GM21825 (cell line): ENCODE measurements around the gene BCKDK.
"Not testable (repeated sequence)": the region's sequence is repeated elsewhere in the genome, so short reads cannot be mapped to it uniquely, and the experiment has no call there.

Source experiments
- ATAC-seq: cut with Tn5 transposase; IDR thresholded peaks from one replicate; pipeline ENCODE4 v1.9.1; 2021; ENCODE audit warnings: mild to moderate bottlenecking, moderate library complexity; ENCODE audit not compliant: unreplicated experiment

Gene BCKDK

DNA sequence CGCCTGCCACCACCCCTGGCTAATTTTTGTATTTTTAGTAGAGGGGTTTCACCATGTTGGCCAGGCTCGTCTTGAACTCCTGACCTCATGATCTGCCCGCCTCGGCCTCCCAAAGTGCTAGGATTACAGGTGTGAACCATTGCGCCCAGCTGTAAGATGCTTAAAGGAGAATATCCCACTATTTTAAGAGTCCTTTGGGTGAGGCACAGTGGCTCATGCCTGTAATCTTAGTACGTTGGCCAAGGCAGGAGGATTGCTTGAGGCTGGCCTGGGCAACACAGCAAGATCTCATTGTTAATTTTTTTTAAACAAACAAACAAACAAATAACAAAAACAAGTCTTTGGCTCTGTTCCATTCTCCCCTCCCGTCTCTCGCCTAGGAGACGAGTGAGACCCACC is 32.9 kb downstream of the BCKDK start:
- ATAC-seq: not testable (repeated sequence)

DNA sequence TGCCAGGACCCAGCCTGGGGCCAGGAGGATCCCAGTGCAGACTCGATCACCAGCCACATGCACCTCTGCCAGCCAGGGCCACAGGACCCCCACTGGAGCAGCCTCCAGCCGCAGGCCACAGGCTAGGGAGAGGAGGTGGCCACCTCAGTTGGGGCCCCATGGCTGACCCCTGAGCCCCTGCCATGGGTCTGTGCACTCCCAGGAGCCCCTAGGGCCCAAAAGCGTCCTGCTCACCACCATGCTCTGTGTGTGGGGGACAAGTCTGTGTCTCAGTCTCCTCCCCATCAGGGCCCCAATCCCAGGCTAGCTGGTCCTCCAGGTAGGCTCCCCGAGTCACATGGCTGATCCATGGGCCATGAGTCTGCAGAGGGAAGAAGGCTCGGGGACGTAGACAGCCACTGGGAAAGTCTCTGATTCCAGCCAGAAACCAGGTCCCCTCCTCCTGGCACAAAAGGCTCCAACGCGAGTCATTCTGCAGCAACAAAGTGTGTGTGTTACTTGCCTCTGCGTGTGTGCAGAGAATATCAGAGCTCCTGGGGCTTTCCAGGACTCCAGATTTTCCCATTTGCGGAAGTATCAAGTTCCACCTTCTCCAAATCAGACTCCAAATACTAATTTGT is 33.4 kb downstream of the BCKDK start:
- ATAC-seq: peak; percentile 2

DNA sequence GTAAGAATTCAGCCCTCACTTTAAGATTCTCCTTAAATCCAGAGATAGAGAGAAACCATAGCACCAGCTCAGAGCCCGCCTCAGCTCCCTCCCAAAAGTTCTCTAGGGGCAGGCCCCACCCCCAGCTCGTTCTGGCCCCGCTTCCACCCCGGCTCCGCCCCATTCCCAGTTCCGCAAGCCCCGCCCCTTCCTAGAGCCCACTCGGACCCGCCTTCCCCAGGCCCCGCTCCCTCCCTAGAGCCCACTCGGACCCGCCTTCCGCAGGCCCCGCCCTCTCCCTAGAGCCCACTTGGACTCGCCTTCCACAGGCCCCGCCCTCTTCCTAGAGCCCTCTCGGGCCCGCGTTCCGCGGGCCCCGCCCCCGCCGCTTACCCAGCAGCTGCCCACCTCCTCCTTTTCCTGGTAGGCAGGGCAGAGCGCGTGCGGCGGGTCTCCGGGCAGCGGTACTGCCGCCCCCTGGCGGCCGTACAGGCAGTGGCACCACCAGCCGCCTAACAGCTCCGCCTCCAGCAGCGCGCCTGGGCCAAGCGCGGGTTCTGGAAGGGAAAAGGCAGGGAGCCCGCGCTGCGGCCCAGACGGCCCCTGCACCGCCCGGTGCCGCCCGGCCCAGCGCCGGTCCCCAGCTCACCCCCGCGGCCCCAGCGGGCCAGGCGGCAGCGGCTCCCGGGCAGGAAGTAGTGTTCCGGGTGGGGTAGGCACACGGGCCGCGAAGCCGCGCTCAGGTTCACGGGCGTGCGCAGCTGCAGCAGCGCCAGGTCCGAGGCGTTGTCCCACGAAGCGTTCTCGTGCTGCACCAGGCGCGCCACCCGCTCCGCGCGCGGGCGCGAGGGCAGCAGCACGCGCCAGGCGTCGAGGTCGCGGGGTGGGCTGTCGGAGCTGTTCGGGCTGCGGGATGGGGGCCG is 34.2 kb downstream of the BCKDK start:
- peak; percentile 86 for ATAC-seq

DNA sequence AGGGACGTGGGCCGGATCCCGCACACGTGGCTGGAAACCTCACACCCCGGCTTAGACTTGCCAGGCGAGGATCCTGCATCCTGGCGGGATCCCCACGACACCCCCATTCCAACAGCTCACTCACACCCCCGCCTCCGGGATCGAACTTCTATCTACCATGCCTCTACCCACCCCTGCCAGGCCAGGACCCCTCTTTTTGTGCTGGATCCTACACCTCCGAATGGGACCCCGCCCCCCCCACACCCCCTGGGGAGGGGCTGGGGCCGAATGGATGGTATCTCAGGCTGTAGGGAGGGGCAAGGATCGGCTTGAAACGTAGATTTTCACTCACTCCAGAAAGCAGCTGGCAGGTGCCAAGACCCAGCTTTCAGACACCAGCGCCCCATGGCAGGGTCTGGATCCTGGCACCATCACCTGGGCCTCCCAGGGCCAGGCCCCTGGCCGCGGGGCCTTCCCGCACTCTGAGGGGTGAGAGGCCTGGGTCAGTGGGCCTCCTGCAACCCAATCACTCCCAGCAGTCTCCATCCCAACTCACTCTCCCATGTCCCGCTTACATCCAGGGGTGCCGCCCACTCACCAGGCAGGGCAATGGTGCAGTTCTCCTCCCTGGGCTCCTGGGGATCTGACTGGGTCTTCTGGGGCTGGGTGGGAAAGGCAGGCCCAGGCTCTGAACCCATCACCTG is 35.0 kb downstream of the BCKDK start:
- no peak for ATAC-seq

DNA sequence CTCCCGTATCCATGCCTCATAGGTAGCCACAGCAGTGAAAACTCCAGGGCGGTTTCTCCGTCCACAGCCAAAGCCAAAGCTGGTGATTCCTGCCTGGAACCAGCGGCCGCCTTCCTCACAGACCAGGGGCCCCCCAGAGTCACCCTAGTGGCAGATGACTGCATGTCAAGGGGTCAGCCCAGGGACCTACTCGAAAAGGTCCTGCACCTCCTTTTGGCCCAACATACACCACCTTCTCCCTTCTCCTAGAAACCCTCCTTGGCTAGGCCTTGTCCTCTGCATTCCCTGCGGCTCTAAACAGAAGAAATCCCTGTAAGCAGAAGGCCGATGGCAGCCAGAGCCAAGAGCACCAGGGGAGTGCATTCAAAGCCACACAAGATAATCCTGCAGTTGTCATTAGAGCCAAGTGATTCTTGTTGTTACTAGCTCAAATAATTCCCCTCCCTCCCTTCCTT is 35.5 kb downstream of the BCKDK start:
- ATAC-seq: no peak

DNA sequence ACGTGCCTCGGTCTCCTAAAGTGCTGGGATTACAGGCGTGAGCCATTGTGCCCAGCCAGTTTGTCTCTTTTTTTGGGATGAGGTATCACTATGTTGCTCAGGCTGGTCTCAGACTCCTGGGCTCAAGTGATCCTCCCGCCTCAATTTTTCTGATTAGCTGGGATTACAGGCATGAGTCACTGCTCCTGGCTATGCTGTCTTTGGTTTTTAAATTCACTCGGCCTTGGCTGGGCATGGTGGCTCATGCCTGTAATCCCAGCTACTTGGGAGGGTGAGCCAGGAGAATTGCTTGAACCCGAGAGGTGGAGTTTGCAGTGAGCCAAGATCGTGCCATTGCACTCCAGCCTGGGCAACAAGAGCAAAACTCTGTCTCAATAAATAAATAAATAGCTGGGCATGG is 36.2 kb downstream of the BCKDK start:
- ATAC-seq: not testable (repeated sequence)

DNA sequence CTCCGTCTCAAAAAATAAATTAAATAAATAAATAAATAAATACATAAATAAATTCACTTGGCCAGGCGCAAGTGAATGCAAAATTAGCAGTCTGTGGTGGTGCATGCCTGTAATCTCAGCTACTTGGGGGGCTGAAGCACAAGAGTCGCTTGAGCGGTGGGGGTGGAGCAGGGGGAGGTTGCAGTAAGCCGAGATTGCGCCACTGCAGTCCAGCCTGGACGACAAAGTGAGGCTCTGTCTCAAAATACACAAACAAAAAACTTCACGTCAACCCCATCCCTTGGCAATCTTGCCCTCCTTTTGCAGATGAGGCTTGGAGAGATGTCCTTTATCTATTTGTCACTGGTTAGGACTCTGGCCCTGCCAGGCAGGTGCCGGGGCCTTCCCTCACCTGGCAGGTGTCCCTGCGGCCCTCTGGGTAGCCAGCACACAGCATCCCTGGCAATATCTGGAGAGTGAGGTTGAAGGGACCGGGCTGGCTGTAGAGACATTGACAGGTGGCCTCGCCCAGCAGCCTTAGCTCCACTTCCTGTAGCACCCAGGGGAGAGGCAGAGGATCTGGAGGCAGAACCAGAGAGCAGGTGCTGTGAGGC is 37.3 kb downstream of the BCKDK start:
- ATAC-seq: no peak

DNA sequence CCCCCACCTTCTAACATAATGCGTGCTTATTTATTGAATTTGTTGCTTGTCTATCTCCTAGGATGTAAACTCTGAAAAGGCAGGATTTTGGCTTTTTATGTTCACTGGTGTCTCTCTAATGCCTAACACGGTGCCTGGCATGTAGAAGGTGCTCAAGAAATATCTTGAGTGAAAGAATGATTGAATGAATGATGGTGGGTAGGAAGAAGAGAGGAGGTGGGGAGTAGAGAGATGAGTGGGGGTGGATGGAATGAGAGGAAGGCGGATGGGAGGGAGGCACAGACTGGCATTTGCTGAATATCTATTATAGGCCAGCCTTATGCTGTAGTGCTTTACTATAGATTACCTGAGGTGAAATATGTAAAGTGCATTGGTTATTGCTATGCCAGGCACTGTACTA is 39.4 kb downstream of the BCKDK start:
- ATAC-seq: no peak

DNA sequence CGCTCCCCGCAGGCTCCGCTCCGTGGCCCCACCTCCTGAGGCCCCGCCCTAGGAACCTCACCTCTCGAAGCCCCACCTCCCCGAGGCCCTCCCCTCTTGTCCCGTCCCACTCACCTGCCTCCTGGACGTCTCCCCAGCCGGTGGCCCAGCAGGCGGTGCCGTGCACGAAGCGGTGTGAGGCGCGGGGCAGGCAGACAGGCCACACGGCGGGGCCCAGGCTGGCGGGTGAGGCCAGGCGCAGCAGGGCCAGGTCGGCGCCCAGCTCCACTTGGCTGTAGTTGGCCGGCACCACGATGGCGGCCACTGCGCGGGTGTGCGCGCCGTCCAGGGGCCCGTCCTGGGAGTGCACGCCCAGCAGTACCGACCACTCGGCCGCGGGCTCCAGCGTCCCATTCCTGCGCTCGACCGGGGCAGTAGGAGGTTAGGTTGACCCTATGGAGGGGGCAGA is 40.1 kb downstream of the BCKDK start:
- ATAC-seq: no peak

DNA sequence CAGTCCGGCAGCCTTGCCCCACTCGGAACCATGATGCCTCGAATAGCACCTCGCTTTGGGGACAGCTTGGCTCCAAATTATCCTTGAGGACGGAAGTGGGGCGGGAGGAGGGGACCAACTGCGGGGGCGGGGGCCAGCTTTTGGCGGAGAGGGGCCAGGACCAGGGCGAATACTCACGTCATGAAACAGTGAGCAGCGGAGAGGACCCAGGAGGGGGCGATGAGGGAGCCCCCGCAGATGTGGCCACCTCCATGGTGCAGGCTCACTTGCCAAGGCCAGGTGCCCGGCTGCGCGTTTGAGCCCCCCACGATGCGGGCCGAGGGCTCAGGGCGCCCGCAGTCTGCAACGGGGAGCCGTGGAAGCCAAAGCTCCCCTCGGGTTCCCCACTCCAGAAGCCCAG is 40.7 kb downstream of the BCKDK start:
- ATAC-seq: no peak

DNA sequence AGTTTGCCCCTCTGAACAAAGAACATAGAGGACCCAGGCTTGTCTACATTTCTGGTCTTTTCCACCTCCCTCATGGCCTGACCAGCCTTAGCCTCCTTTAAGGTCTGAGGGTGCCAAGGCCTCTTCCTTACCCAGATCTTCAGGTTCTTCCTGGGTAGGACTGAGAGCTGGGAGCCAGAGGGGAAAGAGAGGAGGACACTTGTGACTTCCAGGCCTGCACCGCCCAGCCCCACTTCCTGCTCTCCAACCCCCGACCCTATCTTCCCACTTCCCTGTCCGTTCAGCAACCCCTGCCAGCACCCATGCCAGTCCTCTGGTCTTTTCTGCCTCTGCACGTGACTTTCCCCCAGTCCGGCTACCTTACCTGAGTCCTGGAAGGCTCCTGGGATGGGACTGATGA is 41.1 kb downstream of the BCKDK start:
- ATAC-seq: no peak

DNA sequence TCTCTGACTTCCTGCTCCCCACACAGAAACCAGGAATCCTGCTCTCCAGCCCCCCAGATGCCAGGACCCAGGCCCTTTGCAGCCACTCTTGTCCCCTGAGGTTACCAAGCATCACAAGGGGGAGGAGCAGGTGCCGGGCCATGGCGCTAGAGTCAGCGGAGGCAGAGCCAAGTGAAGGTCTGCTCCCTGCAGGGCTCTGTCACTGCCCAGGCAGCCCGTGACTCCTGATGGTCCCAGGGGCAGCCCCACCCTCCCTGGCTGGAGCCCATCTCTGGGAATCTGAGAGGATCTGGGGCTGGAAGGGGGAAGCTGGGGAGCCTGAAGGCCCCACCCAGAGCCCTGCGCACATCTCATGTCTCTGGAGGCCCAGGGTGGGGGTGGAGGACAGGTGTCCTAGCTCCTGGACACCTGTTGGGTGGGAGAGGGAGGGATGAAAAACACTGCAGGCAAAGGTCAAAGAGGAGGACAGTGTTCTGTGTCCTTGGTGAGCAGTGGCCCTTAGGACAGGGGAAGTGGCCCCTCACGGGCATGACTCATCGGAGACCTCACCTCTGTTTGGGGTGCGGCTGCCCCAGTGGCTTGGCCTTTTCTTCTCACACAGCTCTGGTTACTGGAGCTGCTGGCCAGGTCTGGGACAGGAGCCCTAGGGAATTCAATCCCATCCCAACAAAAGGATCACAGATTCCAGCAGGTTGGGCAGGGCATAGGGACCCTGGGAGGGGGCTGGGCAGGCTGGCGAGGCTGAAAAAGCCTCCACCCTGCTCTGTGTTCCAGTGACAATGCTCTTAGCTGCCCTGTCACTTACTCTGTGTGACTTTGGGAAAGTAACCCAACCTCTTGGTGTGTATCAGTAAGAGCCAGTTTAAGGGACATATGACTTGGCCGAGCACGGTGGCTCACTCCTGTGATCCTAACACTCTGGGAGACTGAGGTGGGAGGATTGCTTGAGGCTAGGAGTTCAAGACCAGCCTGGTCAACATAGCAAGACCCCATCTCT is 42.0 kb downstream of the BCKDK start, which contains the start of gene PRSS36:
Gene PRSS36 (minus strand): TSS at position 173 of the 997 bp plus-strand sequence. CDS start 31 bp downstream, at position 142.
- ATAC-seq: no peak

DNA sequence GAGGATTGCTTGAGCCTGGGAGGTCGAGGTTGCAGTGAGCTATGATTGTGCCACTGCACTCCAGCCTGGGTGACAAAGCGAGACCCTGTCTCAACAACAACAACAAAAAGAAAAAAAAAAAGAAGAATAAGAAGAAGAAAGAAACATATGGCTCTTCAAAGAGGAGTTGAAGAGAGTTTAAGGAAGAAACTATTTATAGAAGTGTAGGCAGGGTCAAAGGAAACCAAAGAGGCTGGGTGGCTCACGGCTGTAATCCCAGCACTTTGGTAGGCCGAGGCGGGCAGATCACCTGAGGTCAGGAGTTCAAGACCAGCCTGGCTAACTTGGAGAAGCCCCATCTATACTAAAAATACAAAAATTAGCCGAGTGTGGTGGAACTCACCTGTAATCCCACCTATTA is 42.8 kb downstream of the BCKDK start:
- ATAC-seq: not testable (repeated sequence)

DNA sequence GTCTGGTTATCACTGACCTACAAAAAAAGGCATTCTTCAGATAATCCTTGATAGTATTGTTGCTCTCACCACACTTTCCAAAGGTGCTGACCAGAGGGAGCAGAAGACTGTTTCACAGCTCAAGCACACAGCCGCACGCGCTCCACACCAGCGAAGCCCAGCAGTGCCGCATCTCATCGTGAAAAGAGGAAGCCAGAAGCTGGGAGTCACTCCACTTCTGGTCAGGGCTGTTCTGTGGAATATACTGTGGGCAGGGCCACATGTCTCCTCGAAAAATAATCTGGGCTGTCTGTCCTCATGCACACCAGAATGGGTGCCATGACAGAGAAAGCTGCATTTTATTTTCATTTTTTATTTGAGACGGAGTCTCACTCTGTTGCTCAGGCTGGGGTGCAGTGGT is 49.0 kb downstream of the BCKDK start:
- no peak for ATAC-seq
